CD14-positive monocyte (primary cell): ENCODE results near the gene CCDC102B. TPM values are rescaled to one million over a fixed set of nuclear protein-coding genes. Genes with fewer than 3 reads are reported as not detected.
"Not testable (repeated sequence)": the region's sequence is repeated elsewhere in the genome, so short reads cannot be mapped to it uniquely, and the experiment has no call there.

Source experiments
- DNase-seq, 3 donors: peaks; one replicate each; pipeline ENCODE4 v3.0.0-alpha.2; 2011 to 2022
- H2AFZ ChIP-seq: 2 replicates; pipeline ENCODE4 v1.6.0; 2012; ENCODE audit warnings: mild to moderate bottlenecking, low read depth, low read length, inconsistent platforms; ENCODE audit not compliant: insufficient read depth, poor library complexity, severe bottlenecking
- H3K27ac ChIP-seq, 2 donors: 1 replicate in 1 of 2; 2 replicates in 1 of 2; pipeline ENCODE4 v1.5.1; 2012 to 2013; ENCODE audit warnings: low read length in 2 of 2, control low read depth in 1 of 2, inconsistent platforms in 1 of 2, low read depth in 1 of 2, mild to moderate bottlenecking in 1 of 2
- H3K27me3 ChIP-seq, 2 donors: one replicate each; pipeline versions ENCODE4 v1.6.0 to v1.6.1; 2011 to 2013; ENCODE audit warnings: low read length in 2 of 2; ENCODE audit not compliant: control insufficient read depth in 2 of 2, insufficient read depth in 2 of 2
- H3K36me3 ChIP-seq, 2 donors: replicated peaks in 1 of 2; 1 replicate in 1 of 2; 2 replicates in 1 of 2; pipeline versions ENCODE4 v1.5.1 to v1.6.1; 2012 to 2013; ENCODE audit warnings: low read length in 2 of 2, control low read depth in 1 of 2, inconsistent platforms in 1 of 2, mild to moderate bottlenecking in 1 of 2; ENCODE audit not compliant: insufficient read depth in 2 of 2, control insufficient read depth in 1 of 2
- H3K4me1 ChIP-seq, 2 donors: 1 replicate in 1 of 2; 2 replicates in 1 of 2; pipeline versions ENCODE4 v1.5.1 to v1.6.1; 2012 to 2013; ENCODE audit warnings: low read length in 2 of 2, control low read depth in 1 of 2, inconsistent platforms in 1 of 2, mild to moderate bottlenecking in 1 of 2, moderate library complexity in 1 of 2; ENCODE audit not compliant: insufficient read depth in 2 of 2, control insufficient read depth in 1 of 2
- H3K4me2 ChIP-seq: replicated peaks from 2 replicates; pipeline ENCODE3; 2012; ENCODE audit warnings: low read length, moderate library complexity, mild to moderate bottlenecking; ENCODE audit not compliant: poor library complexity, severe bottlenecking; ENCODE audit errors: extremely low read depth
- H3K4me3 ChIP-seq, 3 experiments: fragments of 200-600 bp in 1 of 3; sonication (generic) in 1 of 3; replicated peaks in 1 of 3; 1 replicate in 2 of 3; 2 replicates in 1 of 3; pipeline ENCODE4 v1.5.1; 2011 to 2013; ENCODE audit warnings: low read length in 3 of 3, mild to moderate bottlenecking in 3 of 3, control low read depth in 2 of 3, low read depth in 2 of 3, inconsistent platforms in 1 of 3, moderate library complexity in 1 of 3
- H3K79me2 ChIP-seq: 2 replicates; pipeline ENCODE4 v1.6.0; 2012; ENCODE audit warnings: mild to moderate bottlenecking, control low read depth, inconsistent platforms, low read length, moderate library complexity; ENCODE audit not compliant: insufficient read depth
- H3K9ac ChIP-seq: 2 replicates; pipeline ENCODE4 v1.6.0; 2017; ENCODE audit warnings: low read length, mild to moderate bottlenecking; ENCODE audit not compliant: insufficient read depth, poor library complexity, severe bottlenecking
- H3K9me3 ChIP-seq, 2 donors: replicated peaks in 1 of 2; 1 replicate in 1 of 2; 2 replicates in 1 of 2; pipeline versions ENCODE4 v1.5.1 to v1.6.1; 2012 to 2013; ENCODE audit warnings: low read length in 2 of 2, control low read depth in 1 of 2; ENCODE audit not compliant: control insufficient read depth in 1 of 2, insufficient read depth in 1 of 2
- H4K20me1 ChIP-seq: 2 replicates; pipeline ENCODE4 v1.6.0; 2012; ENCODE audit warnings: mild to moderate bottlenecking, low read length, control low read depth, moderate library complexity; ENCODE audit not compliant: insufficient read depth
- H3K27ac Mint-ChIP-seq, 7 donors: one replicate each; pipeline ENCODE4 v1.8.0; 2020; ENCODE audit warnings: mild to moderate bottlenecking in 7 of 7, mixed read lengths in 7 of 7, moderate library complexity in 6 of 7, inconsistent platforms in 2 of 7
- H3K27me3 Mint-ChIP-seq, 3 donors: one replicate each; pipeline ENCODE4 v1.8.0; 2021 to 2022; ENCODE audit warnings: low read depth in 3 of 3, mild to moderate bottlenecking in 3 of 3, mixed read lengths in 3 of 3, moderate library complexity in 3 of 3, inconsistent platforms in 1 of 3
- H3K36me3 Mint-ChIP-seq, 2 donors: one replicate each; pipeline ENCODE4 v1.8.0; 2020; ENCODE audit warnings: mixed read lengths in 2 of 2, inconsistent platforms in 1 of 2, mild to moderate bottlenecking in 1 of 2
- H3K4me1 Mint-ChIP-seq: one replicate; pipeline ENCODE4 v1.8.0; 2020; ENCODE audit warnings: mild to moderate bottlenecking, mixed read lengths
- H3K4me3 Mint-ChIP-seq, 2 donors: one replicate each; pipeline ENCODE4 v1.8.0; 2020; ENCODE audit warnings: mild to moderate bottlenecking in 2 of 2, mixed read lengths in 2 of 2, moderate library complexity in 1 of 2
- H3K9me3 Mint-ChIP-seq, 7 donors: one replicate each; pipeline ENCODE4 v1.8.0; 2020 to 2022; ENCODE audit warnings: mixed read lengths in 7 of 7, mild to moderate bottlenecking in 6 of 7, moderate library complexity in 6 of 7, inconsistent platforms in 2 of 7
- WGBS: methylation state at CpG from one replicate; pipeline ENCODE4 v1.1.5; 2013; ENCODE audit warnings: missing lambda C conversion rate; ENCODE audit not compliant: insufficient coverage; 5-methylcytosine and 5-hydroxymethylcytosine counted together
- intact Hi-C, 2 donors: fragments of 100-400 bp; cut with micrococcal nuclease; formaldehyde crosslinking; loops; one replicate each; pipeline versions ENCODE4 v1.15.0 to v1.15.1; 2023
- polyA plus RNA-seq, 3 donors: library from polyadenylated mRNA; depleted of rRNA in 1 of 3; unstranded in 2 of 3; stranded (reverse) in 1 of 3; fragments of 300-500 nt in 2 of 3; fragments of >200 nt in 1 of 3; fragmentation: Illumina TruSeq in 2 of 3; gene quantifications; 1 replicate in 2 of 3; 2 replicates in 1 of 3; pipeline ENCODE4 v1.2.3, GENCODE V29; 2012 to 2021
- TF ChIP-seq, protein P1 (sequence below): fragments of 200-600 bp; IDR thresholded peaks from one replicate; pipeline ENCODE4 v1.8.0; 2022; ENCODE audit warnings: antibody characterized with exemption, mild to moderate bottlenecking

Gene CCDC102B
- polyA plus RNA-seq, 3 donors, result 0.34 to 1.4 TPM; not detected in 1

DNA sequence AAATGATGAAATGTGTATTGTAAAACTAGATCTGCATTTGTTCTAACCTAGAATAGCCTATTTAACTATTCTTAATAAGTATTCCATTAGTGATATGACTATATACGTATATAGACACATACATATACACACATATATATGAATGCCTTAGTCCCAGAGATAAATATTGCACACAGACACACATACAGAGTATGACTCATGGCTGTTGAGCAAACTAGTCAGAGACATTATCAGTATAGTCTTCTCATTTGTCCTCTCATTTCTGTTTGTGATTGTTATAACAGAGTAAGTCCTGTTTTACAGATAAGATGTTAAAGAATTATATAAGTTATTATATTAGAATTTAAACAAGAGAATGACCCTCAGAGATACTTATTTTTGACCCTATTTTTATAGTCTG, 202.5 kb downstream of the CCDC102B start:
- H3K36me3 Mint-ChIP-seq, result no peaks in the 10 kb centered on the region
- H3K27me3 Mint-ChIP-seq, result no peaks in the 10 kb centered on the region
- no CpG with 5 or more reads among the region's 1 CpG for WGBS
- Histone ChIP-seq H2AFZ (no peak overlapping the region), H3K4me1 (no peaks in the 10 kb centered on the region), H3K4me3 (no peak overlapping the region), H3K4me2 (no peak overlapping the region), H3K79me2 (no peaks in the 10 kb centered on the region), H3K27ac (no peak overlapping the region), H4K20me1 (no peaks in the 10 kb centered on the region), H3K27me3 (no peaks in the 10 kb centered on the region), H3K9me3 (peaks cover 4 to 12% of the 10 kb centered on the region in 2 donors), H3K36me3 (no peaks in the 10 kb centered on the region), H3K9ac (no peak overlapping the region)
- H3K27ac Mint-ChIP-seq, result no peak overlapping the region
- H3K4me1 Mint-ChIP-seq, result no peaks in the 10 kb centered on the region
- DNase-seq, result no peak
- no peak overlapping the region for H3K4me3 Mint-ChIP-seq
- TF ChIP-seq, protein P1, sequence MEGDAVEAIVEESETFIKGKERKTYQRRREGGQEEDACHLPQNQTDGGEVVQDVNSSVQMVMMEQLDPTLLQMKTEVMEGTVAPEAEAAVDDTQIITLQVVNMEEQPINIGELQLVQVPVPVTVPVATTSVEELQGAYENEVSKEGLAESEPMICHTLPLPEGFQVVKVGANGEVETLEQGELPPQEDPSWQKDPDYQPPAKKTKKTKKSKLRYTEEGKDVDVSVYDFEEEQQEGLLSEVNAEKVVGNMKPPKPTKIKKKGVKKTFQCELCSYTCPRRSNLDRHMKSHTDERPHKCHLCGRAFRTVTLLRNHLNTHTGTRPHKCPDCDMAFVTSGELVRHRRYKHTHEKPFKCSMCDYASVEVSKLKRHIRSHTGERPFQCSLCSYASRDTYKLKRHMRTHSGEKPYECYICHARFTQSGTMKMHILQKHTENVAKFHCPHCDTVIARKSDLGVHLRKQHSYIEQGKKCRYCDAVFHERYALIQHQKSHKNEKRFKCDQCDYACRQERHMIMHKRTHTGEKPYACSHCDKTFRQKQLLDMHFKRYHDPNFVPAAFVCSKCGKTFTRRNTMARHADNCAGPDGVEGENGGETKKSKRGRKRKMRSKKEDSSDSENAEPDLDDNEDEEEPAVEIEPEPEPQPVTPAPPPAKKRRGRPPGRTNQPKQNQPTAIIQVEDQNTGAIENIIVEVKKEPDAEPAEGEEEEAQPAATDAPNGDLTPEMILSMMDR, result no peak
- H3K9me3 Mint-ChIP-seq, result peaks cover 3 to 11% (median 7%) of the 10 kb centered on the region in 7 donors
- intact Hi-C loops, result no loop called here

DNA sequence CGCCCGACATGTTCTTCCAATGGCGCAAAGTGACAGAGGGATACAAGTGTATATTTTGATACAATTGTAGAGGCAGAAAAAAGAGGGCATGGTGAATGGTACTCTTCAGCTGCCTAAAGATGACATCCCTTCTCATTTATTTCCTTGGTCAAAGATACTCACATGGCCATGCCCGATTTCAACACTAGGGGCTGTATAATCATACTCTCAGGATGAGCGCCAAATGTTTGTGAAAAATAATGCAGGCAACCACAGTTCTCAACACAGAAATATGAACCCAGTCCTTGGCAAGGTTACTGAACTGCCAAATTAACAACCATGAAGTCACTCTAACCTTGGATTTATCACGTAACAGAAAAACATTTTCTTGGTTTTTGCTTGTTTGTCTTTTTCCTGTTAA, 204.4 kb downstream of the CCDC102B start:
- no peak overlapping the region for H3K27ac ChIP-seq
- no peak overlapping the region for H2AFZ ChIP-seq
- Mint-ChIP-seq H3K4me1 (no peaks in the 10 kb centered on the region), H3K9me3 (peaks cover 0 to 7% (median 1%) of the 10 kb centered on the region in 7 donors), H3K27me3 (no peaks in the 10 kb centered on the region), H3K4me3 (no peak overlapping the region), H3K27ac (no peak overlapping the region), H3K36me3 (no peaks in the 10 kb centered on the region)
- TF ChIP-seq, protein P1, result peak; percentile 7
- H3K9me3 ChIP-seq, result peaks cover 0 to 4% of the 10 kb centered on the region in 2 donors
- H3K4me1 ChIP-seq, result no peaks in the 10 kb centered on the region
- intact Hi-C loops, result no loop called here
- H3K79me2 ChIP-seq, result no peaks in the 10 kb centered on the region
- DNase-seq, result no peak
- no peaks in the 10 kb centered on the region for H3K36me3 ChIP-seq
- H3K9ac ChIP-seq, result no peak overlapping the region
- no peaks in the 10 kb centered on the region for H4K20me1 ChIP-seq
- H3K4me3 ChIP-seq, result no peak overlapping the region
- H3K4me2 ChIP-seq, result no peak overlapping the region
- no peaks in the 10 kb centered on the region for H3K27me3 ChIP-seq
- 100% methylated on average over 2 of the region's 6 CpGs for WGBS

DNA sequence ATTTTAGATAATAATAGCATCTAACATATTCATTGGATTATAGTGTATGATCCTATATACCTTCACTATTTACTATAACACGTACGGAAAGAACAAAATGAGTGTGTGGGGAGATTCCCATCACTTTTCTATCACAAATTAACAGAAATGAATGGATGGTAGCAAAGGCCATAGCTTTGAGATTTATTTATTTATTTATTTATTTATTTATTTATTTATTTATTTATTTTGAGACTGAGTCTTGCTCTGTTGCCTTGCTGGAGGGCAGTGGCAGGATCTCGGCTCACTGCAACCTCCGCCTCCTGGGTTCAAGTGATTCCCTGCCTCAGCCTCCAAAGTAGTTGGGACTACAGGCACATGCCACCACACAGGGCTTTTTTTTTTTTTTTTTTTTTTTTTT, 208.3 kb downstream of the CCDC102B start:
- H3K79me2 ChIP-seq, H3K27ac ChIP-seq, H3K36me3 ChIP-seq, H3K36me3 Mint-ChIP-seq, H3K4me3 Mint-ChIP-seq, H3K4me3 ChIP-seq, H3K9ac ChIP-seq, H3K27me3 ChIP-seq, H3K27me3 Mint-ChIP-seq, H3K4me1 ChIP-seq, H3K27ac Mint-ChIP-seq, H4K20me1 ChIP-seq, H3K4me2 ChIP-seq, DNase-seq, intact Hi-C loops, H3K9me3 ChIP-seq, H3K9me3 Mint-ChIP-seq, H3K4me1 Mint-ChIP-seq, H2AFZ ChIP-seq: not testable (repeated sequence)
- no CpG with 5 or more reads among the region's 4 CpGs for WGBS
